SK-N-MC (cell line): ENCODE data around the gene PARVA.

Source experiments
- EZH2 ChIP-seq: fragments of 200-600 bp; sonication (generic); IDR thresholded peaks from one replicate; pipeline ENCODE4 v1.6.1; 2017; ENCODE audit warnings: antibody characterized with exemption
- FOXP2 ChIP-seq: optimal IDR thresholded peaks from 2 replicates; pipeline ENCODE3; 2011; ENCODE audit warnings: mild to moderate bottlenecking, moderate library complexity; ENCODE audit not compliant: insufficient read depth; ENCODE audit errors: extremely low read length, control extremely low read depth
- POLR2AphosphoS5 ChIP-seq: IDR thresholded peaks from 2 replicates; pipeline ENCODE4 v1.6.1; 2012; ENCODE audit warnings: mild to moderate bottlenecking, low read depth, low read length, borderline replicate concordance

GRCh38 chr11:12454782-12455181, 77.4 kb downstream of the PARVA start:
- TF ChIP-seq POLR2AphosphoS5 (no peak), EZH2 (no peak), FOXP2 (no peak)
